ENCODE results near the gene DHRS7B. TPM values are rescaled to one million over a fixed set of nuclear protein-coding genes. Genes with fewer than 3 reads are reported as not detected.

DHRS7B gene
- total RNA-seq, 4 donors from 2014 or later = 17.0 to 44.2 (median 37.4) TPM

- no peak for ATAC-seq
- Histone ChIP-seq H3K4me3 (no peak overlapping the region), H3K36me3 (no peaks in the 10 kb centered on the region), H3K27ac (no peak overlapping the region), H3K9me3 (no peaks in the 10 kb centered on the region), H3K27me3 (no peaks in the 10 kb centered on the region), H3K4me1 (peaks cover 0 to 25% (median 10%) of the 10 kb centered on the region in 3 donors)
- WGBS, 2 donors (ENCODE audit: low coverage in 1 of 2) = 55 to 63% methylated on average over 1 to 4 of the region's 4 CpGs
- no peak for TF ChIP-seq EP300 (IDR thresholded peaks at IDR 0.05)
- no peak for TF ChIP-seq CTCF (IDR thresholded peaks at IDR 0.05)
- no peak for TF ChIP-seq POLR2AphosphoS5 (IDR thresholded peaks at IDR 0.05)
- no peak for TF ChIP-seq POLR2A (IDR thresholded peaks at IDR 0.05)
Observed at GRCh38 chr17:21131137-21131536, 4.4 kb downstream of the DHRS7B start.

GRCh38 chr17:21132428-21132827 lies 5.7 kb downstream of the DHRS7B start:
- Histone ChIP-seq H3K27me3 (no peaks in the 10 kb centered on the region), H3K27ac (no peak overlapping the region), H3K36me3 (no peaks in the 10 kb centered on the region), H3K4me3 (no peak overlapping the region), H3K9me3 (no peaks in the 10 kb centered on the region), H3K4me1 (peaks cover 0 to 17% (median 6%) of the 10 kb centered on the region in 3 donors)
- TF ChIP-seq POLR2A (IDR thresholded peaks at IDR 0.05) (no peak), CTCF (IDR thresholded peaks at IDR 0.05) (no peak), EP300 (IDR thresholded peaks at IDR 0.05) (no peak), POLR2AphosphoS5 (IDR thresholded peaks at IDR 0.05) (no peak)
- WGBS, 2 donors (ENCODE audit: low coverage in 1 of 2) = 91% methylated on average over 1 of the region's 1 CpG; no CpG with 5 or more reads in 1 of the 2 donors
- ATAC-seq = no peak

GRCh38 chr17:21134559-21134958 lies 7.8 kb downstream of the DHRS7B start:
- H3K36me3 ChIP-seq = no peaks in the 10 kb centered on the region
- H3K27ac ChIP-seq = no peak overlapping the region
- TF ChIP-seq POLR2A (IDR thresholded peaks at IDR 0.05) (no peak), EP300 (IDR thresholded peaks at IDR 0.05) (no peak), POLR2AphosphoS5 (IDR thresholded peaks at IDR 0.05) (no peak), CTCF (IDR thresholded peaks at IDR 0.05) (no peak)
- no peak overlapping the region for H3K4me3 ChIP-seq
- H3K9me3 ChIP-seq = no peaks in the 10 kb centered on the region
- 78 to 82% methylated on average over 2 of the region's 2 CpGs for WGBS, 2 donors (ENCODE audit: low coverage in 1 of 2)
- no peak for ATAC-seq
- H3K27me3 ChIP-seq = no peaks in the 10 kb centered on the region
- H3K4me1 ChIP-seq = no peaks in the 10 kb centered on the region

GRCh38 chr17:21140911-21141310 lies 14.1 kb downstream of the DHRS7B start:
- Histone ChIP-seq H3K36me3 (peaks cover 0 to 16% of the 10 kb centered on the region in 2 donors), H3K27me3 (no peaks in the 10 kb centered on the region)
- WGBS, 2 donors (ENCODE audit: low coverage in 1 of 2) = 92% methylated on average over 6 of the region's 6 CpGs; no CpG with 5 or more reads in 1 of the 2 donors

More at GRCh38 chr17:21140911-21141310, 14.1 kb downstream of the DHRS7B start:
- Histone ChIP-seq H3K27ac (no peak overlapping the region), H3K9me3 (no peaks in the 10 kb centered on the region), H3K4me3 (no peak overlapping the region), H3K4me1 (no peaks in the 10 kb centered on the region)
- TF ChIP-seq POLR2A (IDR thresholded peaks at IDR 0.05) (no peak), CTCF (IDR thresholded peaks at IDR 0.05) (no peak), POLR2AphosphoS5 (IDR thresholded peaks at IDR 0.05) (no peak), EP300 (IDR thresholded peaks at IDR 0.05) (no peak)
- ATAC-seq = no peak
